ENCODE data around the gene KCNS1. TPM values are rescaled to one million over a fixed set of nuclear protein-coding genes. Genes with fewer than 3 reads are reported as not detected.

KCNS1 gene
- total RNA-seq, 1 experiment from 2014 or later, result not detected

DNA sequence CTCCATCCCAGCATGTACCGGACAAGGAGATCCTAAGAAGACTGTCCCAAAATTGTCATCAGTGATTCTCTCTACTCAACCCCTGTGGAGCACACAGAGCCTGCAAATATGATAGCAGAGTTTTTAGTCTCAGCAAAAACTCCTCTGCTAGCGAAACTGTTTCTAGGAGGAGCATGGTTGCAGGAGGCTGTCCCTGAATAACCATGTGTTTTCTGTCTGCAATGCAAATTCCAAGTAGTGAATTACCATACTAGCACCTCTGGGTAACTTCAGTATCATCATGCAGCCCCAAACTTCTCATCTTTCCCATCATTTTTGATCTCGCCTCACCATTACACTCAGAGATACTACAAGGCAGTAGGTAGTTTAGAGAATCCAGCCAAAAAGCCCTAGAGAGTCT is 48.1 kb upstream of the KCNS1 start:
- CTCF ChIA-PET, result no interaction called here
- BruUV-seq (replicated peaks), result no TSS peak

More for the DNA sequence above, 48.1 kb upstream of the KCNS1 start:
- TF ChIP-seq FOSL1 (IDR thresholded peaks at IDR 0.05; ENCODE audit: low read depth), result no peak
- TF ChIP-seq YY1 (IDR thresholded peaks at IDR 0.05; ENCODE audit: extremely low read depth, insufficient replicate concordance, low read depth, low read length), result no peak
- TF ChIP-seq ZFX (IDR thresholded peaks at IDR 0.05), result no peak
- TF ChIP-seq, protein P1, sequence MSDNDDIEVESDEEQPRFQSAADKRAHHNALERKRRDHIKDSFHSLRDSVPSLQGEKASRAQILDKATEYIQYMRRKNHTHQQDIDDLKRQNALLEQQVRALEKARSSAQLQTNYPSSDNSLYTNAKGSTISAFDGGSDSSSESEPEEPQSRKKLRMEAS (IDR thresholded peaks at IDR 0.05), result no peak
- no peak for TF ChIP-seq TCF7L2 (IDR thresholded peaks at IDR 0.05; ENCODE audit: borderline replicate concordance, extremely low read depth, insufficient read depth, insufficient read length)
- TF ChIP-seq, protein P2, sequence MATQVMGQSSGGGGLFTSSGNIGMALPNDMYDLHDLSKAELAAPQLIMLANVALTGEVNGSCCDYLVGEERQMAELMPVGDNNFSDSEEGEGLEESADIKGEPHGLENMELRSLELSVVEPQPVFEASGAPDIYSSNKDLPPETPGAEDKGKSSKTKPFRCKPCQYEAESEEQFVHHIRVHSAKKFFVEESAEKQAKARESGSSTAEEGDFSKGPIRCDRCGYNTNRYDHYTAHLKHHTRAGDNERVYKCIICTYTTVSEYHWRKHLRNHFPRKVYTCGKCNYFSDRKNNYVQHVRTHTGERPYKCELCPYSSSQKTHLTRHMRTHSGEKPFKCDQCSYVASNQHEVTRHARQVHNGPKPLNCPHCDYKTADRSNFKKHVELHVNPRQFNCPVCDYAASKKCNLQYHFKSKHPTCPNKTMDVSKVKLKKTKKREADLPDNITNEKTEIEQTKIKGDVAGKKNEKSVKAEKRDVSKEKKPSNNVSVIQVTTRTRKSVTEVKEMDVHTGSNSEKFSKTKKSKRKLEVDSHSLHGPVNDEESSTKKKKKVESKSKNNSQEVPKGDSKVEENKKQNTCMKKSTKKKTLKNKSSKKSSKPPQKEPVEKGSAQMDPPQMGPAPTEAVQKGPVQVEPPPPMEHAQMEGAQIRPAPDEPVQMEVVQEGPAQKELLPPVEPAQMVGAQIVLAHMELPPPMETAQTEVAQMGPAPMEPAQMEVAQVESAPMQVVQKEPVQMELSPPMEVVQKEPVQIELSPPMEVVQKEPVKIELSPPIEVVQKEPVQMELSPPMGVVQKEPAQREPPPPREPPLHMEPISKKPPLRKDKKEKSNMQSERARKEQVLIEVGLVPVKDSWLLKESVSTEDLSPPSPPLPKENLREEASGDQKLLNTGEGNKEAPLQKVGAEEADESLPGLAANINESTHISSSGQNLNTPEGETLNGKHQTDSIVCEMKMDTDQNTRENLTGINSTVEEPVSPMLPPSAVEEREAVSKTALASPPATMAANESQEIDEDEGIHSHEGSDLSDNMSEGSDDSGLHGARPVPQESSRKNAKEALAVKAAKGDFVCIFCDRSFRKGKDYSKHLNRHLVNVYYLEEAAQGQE (IDR thresholded peaks at IDR 0.05; ENCODE audit: low read depth), result no peak
- TF ChIP-seq SRF (IDR thresholded peaks at IDR 0.05; ENCODE audit: low read depth), result no peak
- no peak for TF ChIP-seq EZH2 (IDR thresholded peaks at IDR 0.05)
- TF ChIP-seq, protein P3, sequence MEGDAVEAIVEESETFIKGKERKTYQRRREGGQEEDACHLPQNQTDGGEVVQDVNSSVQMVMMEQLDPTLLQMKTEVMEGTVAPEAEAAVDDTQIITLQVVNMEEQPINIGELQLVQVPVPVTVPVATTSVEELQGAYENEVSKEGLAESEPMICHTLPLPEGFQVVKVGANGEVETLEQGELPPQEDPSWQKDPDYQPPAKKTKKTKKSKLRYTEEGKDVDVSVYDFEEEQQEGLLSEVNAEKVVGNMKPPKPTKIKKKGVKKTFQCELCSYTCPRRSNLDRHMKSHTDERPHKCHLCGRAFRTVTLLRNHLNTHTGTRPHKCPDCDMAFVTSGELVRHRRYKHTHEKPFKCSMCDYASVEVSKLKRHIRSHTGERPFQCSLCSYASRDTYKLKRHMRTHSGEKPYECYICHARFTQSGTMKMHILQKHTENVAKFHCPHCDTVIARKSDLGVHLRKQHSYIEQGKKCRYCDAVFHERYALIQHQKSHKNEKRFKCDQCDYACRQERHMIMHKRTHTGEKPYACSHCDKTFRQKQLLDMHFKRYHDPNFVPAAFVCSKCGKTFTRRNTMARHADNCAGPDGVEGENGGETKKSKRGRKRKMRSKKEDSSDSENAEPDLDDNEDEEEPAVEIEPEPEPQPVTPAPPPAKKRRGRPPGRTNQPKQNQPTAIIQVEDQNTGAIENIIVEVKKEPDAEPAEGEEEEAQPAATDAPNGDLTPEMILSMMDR (IDR thresholded peaks at IDR 0.05 in 2 of 3, conservative IDR thresholded peaks at IDR 0.05 in 1 of 3; ENCODE audit: borderline replicate concordance in 1 of 3, insufficient read depth in 1 of 3, low read depth in 2 of 3, low read length in 2 of 3), result no peak
- TF ChIP-seq, protein P4, sequence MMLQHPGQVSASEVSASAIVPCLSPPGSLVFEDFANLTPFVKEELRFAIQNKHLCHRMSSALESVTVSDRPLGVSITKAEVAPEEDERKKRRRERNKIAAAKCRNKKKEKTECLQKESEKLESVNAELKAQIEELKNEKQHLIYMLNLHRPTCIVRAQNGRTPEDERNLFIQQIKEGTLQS (IDR thresholded peaks at IDR 0.05), result no peak
- no peak for TF ChIP-seq EZH2phosphoT487 (IDR thresholded peaks at IDR 0.05; ENCODE audit: borderline replicate concordance)
- no peak for TF ChIP-seq CEBPB (IDR thresholded peaks at IDR 0.05; ENCODE audit: low read depth)
- TF ChIP-seq SP1 (IDR thresholded peaks at IDR 0.05; ENCODE audit: low read depth), result no peak
- intact Hi-C loops (cut with micrococcal nuclease), result no loop called here
- peaks cover 33% of the 10 kb centered on the region; the same call in 1 of the 2 replicates for H3K27me3 ChIP-seq (ENCODE audit: insufficient read depth, low read length)
- no peak for DNase-seq (ENCODE audit: low read depth, low spot score)
- RAD21 ChIA-PET (ENCODE audit: low non-redundant PET in 1 of 2, low total read pairs in 2 of 2, uncharacterized antibody in 2 of 2, unreplicated experiment in 2 of 2), result no interaction called here
- no peaks in the 10 kb centered on the region for H3K9me2 ChIP-seq (ENCODE audit: insufficient read depth)
- H3K36me3 ChIP-seq (ENCODE audit: control insufficient read depth in 1 of 2, insufficient read depth in 2 of 2, low read length in 2 of 2), result no peaks in the 10 kb centered on the region
- no peak overlapping the region for H2AFZ ChIP-seq (ENCODE audit: low read depth, low read length, poor library complexity, severe bottlenecking)
- no peaks in the 10 kb centered on the region for H3K79me2 ChIP-seq (ENCODE audit: insufficient read depth, low read length)
- POLR2A ChIA-PET, result no interaction called here
- H4K20me1 ChIP-seq (ENCODE audit: insufficient read depth), result no peaks in the 10 kb centered on the region
- no peak overlapping the region for H3K4me2 ChIP-seq (ENCODE audit: low read length)
- no peak overlapping the region for H3K27ac ChIP-seq (ENCODE audit: low read depth, low read length)
- no peak overlapping the region for H3K4me3 ChIP-seq (replicated peaks in 1 of 2; ENCODE audit: low read depth in 1 of 2, low read length in 2 of 2)
- H3K9me3 ChIP-seq (ENCODE audit: control insufficient read depth in 1 of 2, insufficient read depth in 1 of 2, low read depth in 1 of 2, low read length in 2 of 2), result no peaks in the 10 kb centered on the region
- no peak for ATAC-seq
- no peak overlapping the region for H3K9ac ChIP-seq (ENCODE audit: low read length)
- H3K4me1 ChIP-seq (ENCODE audit: control insufficient read depth in 1 of 2, insufficient read depth in 2 of 2, low read length in 2 of 2), result no peaks in the 10 kb centered on the region

Data from HCT116 (cell line).